Measurements from ENCODE around the gene ARHGAP10.

DNA sequence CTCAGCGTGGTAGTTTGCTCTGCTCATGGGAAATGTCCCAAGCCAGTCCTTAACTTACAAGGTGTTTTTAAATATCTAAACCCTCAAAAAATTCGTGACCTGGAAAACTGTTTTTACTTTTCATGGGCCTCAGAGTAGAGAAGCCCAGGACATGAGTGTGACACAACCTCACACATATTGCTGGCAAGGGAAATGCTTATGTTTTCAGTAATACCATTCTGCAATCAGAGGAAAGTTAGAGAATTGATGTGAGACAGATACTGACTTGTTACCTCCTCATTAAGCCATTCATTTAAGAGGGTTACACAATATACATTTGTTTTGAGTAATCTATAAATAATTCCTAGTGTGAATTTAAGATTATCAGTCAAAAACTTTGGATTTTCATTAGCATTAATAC, 209.5 kb downstream of the ARHGAP10 start:
- TF ChIP-seq, protein P1, sequence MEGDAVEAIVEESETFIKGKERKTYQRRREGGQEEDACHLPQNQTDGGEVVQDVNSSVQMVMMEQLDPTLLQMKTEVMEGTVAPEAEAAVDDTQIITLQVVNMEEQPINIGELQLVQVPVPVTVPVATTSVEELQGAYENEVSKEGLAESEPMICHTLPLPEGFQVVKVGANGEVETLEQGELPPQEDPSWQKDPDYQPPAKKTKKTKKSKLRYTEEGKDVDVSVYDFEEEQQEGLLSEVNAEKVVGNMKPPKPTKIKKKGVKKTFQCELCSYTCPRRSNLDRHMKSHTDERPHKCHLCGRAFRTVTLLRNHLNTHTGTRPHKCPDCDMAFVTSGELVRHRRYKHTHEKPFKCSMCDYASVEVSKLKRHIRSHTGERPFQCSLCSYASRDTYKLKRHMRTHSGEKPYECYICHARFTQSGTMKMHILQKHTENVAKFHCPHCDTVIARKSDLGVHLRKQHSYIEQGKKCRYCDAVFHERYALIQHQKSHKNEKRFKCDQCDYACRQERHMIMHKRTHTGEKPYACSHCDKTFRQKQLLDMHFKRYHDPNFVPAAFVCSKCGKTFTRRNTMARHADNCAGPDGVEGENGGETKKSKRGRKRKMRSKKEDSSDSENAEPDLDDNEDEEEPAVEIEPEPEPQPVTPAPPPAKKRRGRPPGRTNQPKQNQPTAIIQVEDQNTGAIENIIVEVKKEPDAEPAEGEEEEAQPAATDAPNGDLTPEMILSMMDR (IDR thresholded peaks at IDR 0.05) = no peak
- no peak for TF ChIP-seq POLR2A (IDR thresholded peaks at IDR 0.05)

Data from esophagus squamous epithelium (tissue), 4 donors.